IMR-90 (cell line): ENCODE measurements around the gene CACNA1D. TPM values are rescaled to one million over a fixed set of nuclear protein-coding genes. Genes with fewer than 3 reads are reported as not detected.

ENCODE experiments used
- ATAC-seq: fragments of 200-7000 bp; cut with Tn5 transposase; 2 replicates; pipeline ENCODE4 v1.9.1; 2020; ENCODE audit warnings: low read depth, mild to moderate bottlenecking, moderate library complexity
- BruUV-seq: library from RNA; stranded (reverse); fragments of 400-500 nt; replicated peaks from 2 replicates; lab custom pipeline; 2021; lab: Mats Ljungman, UMichigan
- CTCF ChIA-PET: fragments of 300-600 bp; formaldehyde crosslinking; extraction: SDS; loops from one replicate; lab custom pipeline; 2021; ENCODE audit warnings: antibody characterized with exemption; lab: Yijun Ruan, JAX
- POLR2A ChIA-PET: fragments of 300-600 bp; sonication (Branson Sonifier 250); formaldehyde crosslinking; loops from one replicate; lab custom pipeline; 2022; ENCODE audit warnings: antibody characterized with exemption; ENCODE audit not compliant: unreplicated experiment; lab: Charles Lee
- DNase-seq: peaks from one replicate; pipeline ENCODE4 v3.0.0; 2013
- H2AFZ ChIP-seq: replicated peaks from 2 replicates; pipeline ENCODE3; 2013; ENCODE audit warnings: low read length, mild to moderate bottlenecking; ENCODE audit not compliant: poor library complexity
- H2AK5ac ChIP-seq: 2 replicates; pipeline ENCODE4 v1.6.1; 2013; ENCODE audit warnings: low read depth, low read length, inconsistent platforms
- H2AK9ac ChIP-seq: replicated peaks from 2 replicates; pipeline ENCODE3; 2013; ENCODE audit warnings: mild to moderate bottlenecking, low read depth, low read length, moderate library complexity; ENCODE audit not compliant: poor library complexity
- H2BK120ac ChIP-seq: 2 replicates; pipeline ENCODE4 v1.6.1; 2013; ENCODE audit warnings: low read depth, low read length, inconsistent platforms
- H2BK15ac ChIP-seq: 3 replicates; pipeline ENCODE4 v1.6.1; 2013; ENCODE audit warnings: low read depth, low read length, inconsistent platforms
- H2BK20ac ChIP-seq: 2 replicates; pipeline ENCODE4 v1.6.1; 2013; ENCODE audit warnings: low read depth, mild to moderate bottlenecking, inconsistent platforms, low read length, moderate library complexity
- H2BK5ac ChIP-seq: 2 replicates; pipeline ENCODE4 v1.6.1; 2013; ENCODE audit warnings: mild to moderate bottlenecking, low read depth, low read length, inconsistent platforms; ENCODE audit not compliant: poor library complexity, severe bottlenecking
- H3K14ac ChIP-seq: replicated peaks from 2 replicates; pipeline ENCODE4 v1.6.1; 2013; ENCODE audit warnings: low read depth, low read length, inconsistent platforms
- H3K18ac ChIP-seq: 2 replicates; pipeline ENCODE4 v1.6.1; 2013; ENCODE audit warnings: low read depth, low read length, control low read depth
- H3K23ac ChIP-seq: 2 replicates; pipeline ENCODE4 v1.6.1; 2013; ENCODE audit warnings: low read depth, low read length, inconsistent platforms
- H3K27ac ChIP-seq: 2 replicates; pipeline ENCODE4 v1.5.1; 2013; ENCODE audit warnings: mild to moderate bottlenecking, control low read depth, low read length; ENCODE audit not compliant: insufficient read depth
- H3K27me3 ChIP-seq: 2 replicates; pipeline ENCODE4 v1.6.1; 2013; ENCODE audit warnings: low read length; ENCODE audit not compliant: control insufficient read depth, insufficient read depth
- H3K36me3 ChIP-seq: 2 replicates; pipeline ENCODE4 v1.6.1; 2013; ENCODE audit warnings: low read length, mixed read lengths; ENCODE audit not compliant: control insufficient read depth, insufficient read depth
- H3K4ac ChIP-seq: 2 replicates; pipeline ENCODE4 v1.6.1; 2013; ENCODE audit warnings: low read depth, low read length, inconsistent platforms
- H3K4me1 ChIP-seq: 2 replicates; pipeline ENCODE4 v1.6.1; 2013; ENCODE audit warnings: low read length, mixed read lengths; ENCODE audit not compliant: control insufficient read depth, insufficient read depth
- H3K4me2 ChIP-seq: 2 replicates; pipeline ENCODE4 v1.6.1; 2013; ENCODE audit warnings: low read depth, mild to moderate bottlenecking, control low read depth, low read length, moderate library complexity
- H3K4me3 ChIP-seq: 2 replicates; pipeline ENCODE4 v1.5.1; 2013; ENCODE audit warnings: low read depth, mild to moderate bottlenecking, control low read depth, low read length, moderate library complexity; ENCODE audit not compliant: insufficient read depth
- H3K56ac ChIP-seq: 2 replicates; pipeline ENCODE4 v1.6.1; 2013; ENCODE audit warnings: low read length, inconsistent platforms; ENCODE audit not compliant: insufficient read depth; ENCODE audit errors: extremely low read depth
- H3K79me1 ChIP-seq, 2 experiments: 2 replicates each; pipeline ENCODE4 v1.6.1; 2013; ENCODE audit warnings: low read length in 2 of 2, inconsistent platforms in 1 of 2, low read depth in 1 of 2
- H3K9ac ChIP-seq: 2 replicates; pipeline ENCODE4 v1.6.1; 2013; ENCODE audit warnings: low read depth, low read length, control low read depth
- H3K9me1 ChIP-seq: 2 replicates; pipeline ENCODE4 v1.6.1; 2013; ENCODE audit warnings: low read length, inconsistent platforms; ENCODE audit not compliant: insufficient read depth
- H3K9me3 ChIP-seq: 2 replicates; pipeline ENCODE4 v1.6.1; 2013; ENCODE audit warnings: low read length; ENCODE audit not compliant: control insufficient read depth, insufficient read depth
- H4K20me1 ChIP-seq: 2 replicates; pipeline ENCODE4 v1.6.1; 2013; ENCODE audit warnings: low read length, inconsistent platforms; ENCODE audit not compliant: insufficient read depth
- H4K5ac ChIP-seq: 2 replicates; pipeline ENCODE4 v1.6.1; 2013; ENCODE audit warnings: mild to moderate bottlenecking, low read depth, low read length, control low read depth
- H4K8ac ChIP-seq, 2 experiments: 2 replicates each; pipeline ENCODE4 v1.6.1; 2013; ENCODE audit warnings: low read depth in 2 of 2, low read length in 2 of 2, control low read depth in 1 of 2, inconsistent platforms in 1 of 2
- H4K91ac ChIP-seq: 2 replicates; pipeline ENCODE4 v1.6.1; 2013; ENCODE audit warnings: low read depth, low read length, inconsistent platforms; ENCODE audit not compliant: insufficient read depth
- CEBPB ChIP-seq: IDR thresholded peaks from 2 replicates; pipeline ENCODE4 v1.6.1; 2012; ENCODE audit warnings: low read depth, low read length, improper control_type of control experiment
- ELK1 ChIP-seq: fragments of 150-350 bp; IDR thresholded peaks from 2 replicates; pipeline ENCODE4 v1.6.1; 2016; ENCODE audit warnings: low read depth, mild to moderate bottlenecking, low read length, moderate library complexity, borderline replicate concordance
- FOS ChIP-seq: fragments of 150-350 bp; IDR thresholded peaks from 2 replicates; pipeline ENCODE4 v1.6.1; 2016; ENCODE audit warnings: low read depth, low read length
- MAZ ChIP-seq: IDR thresholded peaks from 2 replicates; pipeline ENCODE4 v1.6.1; 2012; ENCODE audit warnings: low read depth, mild to moderate bottlenecking, low read length, improper control_type of control experiment, moderate library complexity, borderline replicate concordance
- RAD21 ChIP-seq: IDR thresholded peaks from 2 replicates; pipeline ENCODE4 v1.6.1; 2012; ENCODE audit warnings: low read length, improper control_type of control experiment
- RCOR1 ChIP-seq: IDR thresholded peaks from 2 replicates; pipeline ENCODE4 v1.6.1; 2012; ENCODE audit warnings: mild to moderate bottlenecking, low read length, improper control_type of control experiment; ENCODE audit not compliant: insufficient replicate concordance
- dilution Hi-C: fragments of 300-500 bp; cut with HindIII; formaldehyde crosslinking; loops from one replicate; pipeline ENCODE4 v1.14.3; 2018; ENCODE audit warnings: low sequenced_read_pairs; ENCODE audit not compliant: unreplicated experiment
- in situ Hi-C: fragments of 300-500 bp; cut with MboI; formaldehyde crosslinking; loops from 3 replicates; pipeline ENCODE4 v1.14.3; 2019; ENCODE audit warnings: low sequenced_read_pairs, inconsistent platforms, mixed read lengths
- intact Hi-C: fragments of 100-400 bp; cut with micrococcal nuclease; formaldehyde crosslinking; loops from 2 replicates; pipeline ENCODE4 v1.10.0; 2022
- polyA plus RNA-seq, 3 experiments: library from polyadenylated mRNA; depleted of rRNA; stranded (reverse); fragments of >200 nt; gene quantifications; 2 replicates each; pipeline ENCODE4 v1.2.3, GENCODE V29; 2012; ENCODE audit warnings: low replicate concordance in 1 of 3
- total RNA-seq: library from RNA; depleted of rRNA; stranded (reverse); fragments of >200 nt; gene quantifications from 2 replicates; pipeline ENCODE4 v1.2.3, GENCODE V29; 2012
- TF ChIP-seq, protein P1 (sequence below): conservative IDR thresholded peaks from 2 replicates; pipeline ENCODE4 v1.5.1; 2012; ENCODE audit warnings: mild to moderate bottlenecking, low read depth, low read length, improper control_type of control experiment

CACNA1D gene
- total and polyA plus RNA-seq, 2 of the 4 experiments (the other 2 are of a cell fraction): 0.07 TPM; not detected in 1

- POLR2A ChIA-PET: no interaction called here
- no peak overlapping the region for H2AK9ac ChIP-seq
- dilution Hi-C loops: no loop called here
- H3K23ac ChIP-seq: no peak overlapping the region
- H3K4me2 ChIP-seq: no peak overlapping the region
- peaks cover 5% of the 10 kb centered on the region; the same call in 1 of the 2 replicates for H3K27me3 ChIP-seq
- H2BK15ac ChIP-seq: no peak overlapping the region
- H2BK120ac ChIP-seq: no peak overlapping the region
- H4K5ac ChIP-seq: no peak overlapping the region
- H3K79me1 ChIP-seq: no peaks in the 10 kb centered on the region
- no peak overlapping the region for H2AK5ac ChIP-seq
- ATAC-seq: no peak
- H2AFZ ChIP-seq: no peak overlapping the region
- H3K4me1 ChIP-seq: no peaks in the 10 kb centered on the region
- no peaks in the 10 kb centered on the region for H4K20me1 ChIP-seq
- H4K8ac ChIP-seq: no peak overlapping the region
- no peak overlapping the region for H3K56ac ChIP-seq
- no peaks in the 10 kb centered on the region for H3K9me3 ChIP-seq
- CTCF ChIA-PET: interaction anchor here (1.1 to 1.5 kb wide), 2 partner anchors 408 to 487 kb away, joined by 3 to 4 read pairs; no protein-coding TSS in a partner anchor
- H3K4ac ChIP-seq: no peak overlapping the region
- H3K27ac ChIP-seq: no peak overlapping the region
- no peak overlapping the region for H3K14ac ChIP-seq
- no peak overlapping the region for H3K18ac ChIP-seq
- H3K36me3 ChIP-seq: no peaks in the 10 kb centered on the region
- no peak for DNase-seq
- in situ Hi-C loops: loop anchor here (25.0 kb wide), 2 partner anchors 495 to 595 kb away; no protein-coding TSS in a partner anchor
- H2BK5ac ChIP-seq: no peak overlapping the region
- no TSS peak for BruUV-seq
- H2BK20ac ChIP-seq: no peak overlapping the region
- H4K91ac ChIP-seq: no peak overlapping the region
- H3K9ac ChIP-seq: no peak overlapping the region
- no peaks in the 10 kb centered on the region for H3K9me1 ChIP-seq
- no peak for TF ChIP-seq CEBPB
- no peak for TF ChIP-seq RCOR1
- no peak for TF ChIP-seq FOS
- no peak for TF ChIP-seq ELK1
- TF ChIP-seq MAZ: no peak
- no peak for TF ChIP-seq RAD21
- TF ChIP-seq, protein P1, sequence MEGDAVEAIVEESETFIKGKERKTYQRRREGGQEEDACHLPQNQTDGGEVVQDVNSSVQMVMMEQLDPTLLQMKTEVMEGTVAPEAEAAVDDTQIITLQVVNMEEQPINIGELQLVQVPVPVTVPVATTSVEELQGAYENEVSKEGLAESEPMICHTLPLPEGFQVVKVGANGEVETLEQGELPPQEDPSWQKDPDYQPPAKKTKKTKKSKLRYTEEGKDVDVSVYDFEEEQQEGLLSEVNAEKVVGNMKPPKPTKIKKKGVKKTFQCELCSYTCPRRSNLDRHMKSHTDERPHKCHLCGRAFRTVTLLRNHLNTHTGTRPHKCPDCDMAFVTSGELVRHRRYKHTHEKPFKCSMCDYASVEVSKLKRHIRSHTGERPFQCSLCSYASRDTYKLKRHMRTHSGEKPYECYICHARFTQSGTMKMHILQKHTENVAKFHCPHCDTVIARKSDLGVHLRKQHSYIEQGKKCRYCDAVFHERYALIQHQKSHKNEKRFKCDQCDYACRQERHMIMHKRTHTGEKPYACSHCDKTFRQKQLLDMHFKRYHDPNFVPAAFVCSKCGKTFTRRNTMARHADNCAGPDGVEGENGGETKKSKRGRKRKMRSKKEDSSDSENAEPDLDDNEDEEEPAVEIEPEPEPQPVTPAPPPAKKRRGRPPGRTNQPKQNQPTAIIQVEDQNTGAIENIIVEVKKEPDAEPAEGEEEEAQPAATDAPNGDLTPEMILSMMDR: no peak
- intact Hi-C loops: no loop called here
- no peak overlapping the region for H3K4me3 ChIP-seq
These were observed 212.8 kb downstream of the CACNA1D start for GRCh38 chr3:53707222-53707621.
